HepG2 (cell line): ENCODE data around the gene IFITM5. TPM values are rescaled to one million over a fixed set of nuclear protein-coding genes. Genes with fewer than 3 reads are reported as not detected.

Source experiments
- ATAC-seq: fragments of 200-7000 bp; cut with Tn5 transposase; 3 replicates; pipeline ENCODE4 v1.9.1; 2020; ENCODE audit warnings: mild to moderate bottlenecking, moderate library complexity
- BruUV-seq: library from RNA; stranded (reverse); fragments of 400-500 nt; replicated peaks from 2 replicates; lab custom pipeline; 2021; lab: Mats Ljungman, UMichigan
- CTCF ChIA-PET: fragments of 300-600 bp; formaldehyde crosslinking; extraction: SDS; loops from one replicate; lab custom pipeline; 2021; ENCODE audit warnings: low total read pairs, inconsistent platforms, low intra/inter-chr PET ratio; lab: Yijun Ruan, JAX
- POLR2A ChIA-PET: fragments of 350-600 bp; sonication (Branson Sonifier 250); formaldehyde crosslinking; loops from one replicate; lab custom pipeline; 2020; ENCODE audit warnings: antibody characterized with exemption, inconsistent platforms; lab: Yijun Ruan, JAX
- DNase-seq: peaks from one replicate; pipeline ENCODE4 v3.0.0-alpha.2; 2015; ENCODE audit warnings: low spot score
- FAIRE-seq: peaks from 3 replicates; lab custom pipeline; 2011; peaks lifted over from hg19 to GRCh38; lab: Jason Lieb, UNC
- H2AFZ ChIP-seq: one replicate; pipeline ENCODE4 v1.6.1; 2011; ENCODE audit warnings: low read length, inconsistent platforms
- H3K27ac ChIP-seq: fragments of 300-600 bp; 3 replicates; pipeline ENCODE4 v1.8.0; 2011; ENCODE audit warnings: mixed run types, mild to moderate bottlenecking, mixed read lengths, low read length, inconsistent platforms; ENCODE audit not compliant: insufficient read depth; ENCODE audit errors: extremely low read length
- H3K27me3 ChIP-seq, 2 experiments: fragments of 200-600 bp in 1 of 2; 2 replicates in 1 of 2; 3 replicates in 1 of 2; pipeline versions ENCODE4 v1.6.0 to v1.8.0; 2011; ENCODE audit warnings: low read length in 2 of 2, mild to moderate bottlenecking in 2 of 2, moderate library complexity in 2 of 2, inconsistent platforms in 1 of 2; ENCODE audit not compliant: insufficient read depth in 2 of 2, control insufficient read depth in 1 of 2
- H3K36me3 ChIP-seq, 2 experiments: fragments of 200-600 bp in 1 of 2; replicated peaks in 1 of 2; 2 replicates in 1 of 2; 3 replicates in 1 of 2; pipeline versions ENCODE4 v1.5.1 to v1.8.0; 2011; ENCODE audit warnings: low read length in 2 of 2, inconsistent platforms in 1 of 2; ENCODE audit not compliant: insufficient read depth in 2 of 2, control insufficient read depth in 1 of 2
- H3K4me1 ChIP-seq: 2 replicates; pipeline ENCODE4 v1.5.1; 2012; ENCODE audit warnings: low read length, inconsistent platforms; ENCODE audit not compliant: insufficient read depth
- H3K4me2 ChIP-seq: 2 replicates; pipeline ENCODE4 v1.6.0; 2011; ENCODE audit warnings: low read depth, low read length, inconsistent platforms
- H3K4me3 ChIP-seq, 3 experiments: fragments of 200-600 bp in 1 of 3; sonication (generic), shearing (Covaris generic) in 1 of 3; replicated peaks in 1 of 3; 2 replicates each; pipeline ENCODE4 v1.5.1; 2011 to 2016; ENCODE audit warnings: low read length in 3 of 3, inconsistent platforms in 2 of 3, low read depth in 2 of 3, mild to moderate bottlenecking in 2 of 3, control low read depth in 1 of 3, mixed read lengths in 1 of 3; ENCODE audit not compliant: insufficient read depth in 1 of 3
- H3K79me2 ChIP-seq: one replicate; pipeline ENCODE4 v1.6.1; 2011; ENCODE audit warnings: low read length, inconsistent platforms; ENCODE audit not compliant: insufficient read depth
- H3K9ac ChIP-seq: 2 replicates; pipeline ENCODE4 v1.6.0; 2011; ENCODE audit warnings: mild to moderate bottlenecking, low read depth, low read length, inconsistent platforms; ENCODE audit not compliant: insufficient read depth
- H3K9me3 ChIP-seq: 2 replicates; pipeline ENCODE4 v1.5.1; 2012; ENCODE audit warnings: mild to moderate bottlenecking, low read length
- H4K20me1 ChIP-seq: 2 replicates; pipeline ENCODE4 v1.6.0; 2011; ENCODE audit warnings: inconsistent platforms, mild to moderate bottlenecking, low read length, moderate library complexity; ENCODE audit not compliant: insufficient read depth
- FOXK2 ChIP-seq: fragments of 450-650 bp; IDR thresholded peaks from 2 replicates; pipeline ENCODE4 v1.6.1; 2016
- FOXO1 ChIP-seq: sonication (generic); formaldehyde crosslinking; IDR thresholded peaks from 2 replicates; pipeline ENCODE4 v1.4.0; 2020; ENCODE audit warnings: missing genetic modification reagents
- MYC ChIP-seq: sonication (generic); formaldehyde crosslinking; IDR thresholded peaks from 2 replicates; pipeline ENCODE4 v1.9.0; 2021; ENCODE audit warnings: missing genetic modification reagents, borderline replicate concordance
- ZFP1 ChIP-seq: IDR thresholded peaks from 2 replicates; pipeline ENCODE4 v1.6.1; 2016
- ZFP62 ChIP-seq: sonication (generic); formaldehyde crosslinking; IDR thresholded peaks from 2 replicates; pipeline ENCODE4 v1.4.0; 2020; ENCODE audit warnings: missing genetic modification reagents
- ZFY ChIP-seq: sonication (generic); formaldehyde crosslinking; IDR thresholded peaks from 2 replicates; pipeline ENCODE4 v1.4.0; 2020; ENCODE audit warnings: missing genetic modification reagents
- ZNF746 ChIP-seq: sonication (generic); formaldehyde crosslinking; IDR thresholded peaks from 2 replicates; pipeline ENCODE4 v1.8.0; 2022; ENCODE audit warnings: mild to moderate bottlenecking, missing genetic modification reagents
- ZNF75D ChIP-seq: sonication (generic); formaldehyde crosslinking; IDR thresholded peaks from 2 replicates; pipeline ENCODE4 v1.8.1; 2023; ENCODE audit warnings: missing genetic modification reagents, mild to moderate bottlenecking, borderline replicate concordance
- WGBS: methylation state at CpG from one replicate; pipeline ENCODE4 v1.1.6; 2017; ENCODE audit warnings: low lambda C conversion rate; 5-methylcytosine and 5-hydroxymethylcytosine counted together
- in situ Hi-C: cut with HindIII; loops from 2 replicates; pipeline ENCODE4 v1.10.0; 2017; ENCODE audit warnings: low pct_unique_long_range_greater_than_20kb; ENCODE audit not compliant: extremely low pct_ligation_motif_present
- intact Hi-C: fragments of 100-400 bp; cut with micrococcal nuclease; formaldehyde crosslinking; loops from one replicate; pipeline ENCODE4 v1.10.0; 2022; ENCODE audit not compliant: unreplicated experiment
- polyA plus RNA-seq, 8 experiments: library from polyadenylated mRNA; depleted of rRNA in 3 of 8; stranded (reverse) in 7 of 8; unstranded in 1 of 8; fragments of >200 nt; fragmentation: Illumina TruSeq in 4 of 8; extraction: Trizol in 4 of 8; gene quantifications; 2 replicates each; pipeline versions ENCODE4 v1.2.1 to v1.2.3, GENCODE V29; 2011 to 2016; ENCODE audit warnings: low read depth in 4 of 8, missing spikeins in 1 of 8, mixed read lengths in 1 of 8; ENCODE audit not compliant: insufficient read depth in 1 of 8
- total RNA-seq, 5 experiments: library from RNA; depleted of rRNA; stranded (reverse); fragments of >200 nt; fragmentation: Illumina TruSeq; extraction: Trizol; gene quantifications; 2 replicates each; pipeline ENCODE4 v1.2.3, GENCODE V29; 2016; ENCODE audit warnings: low read depth in 1 of 5
- TF ChIP-seq, protein P1 (sequence below): sonication (generic); formaldehyde crosslinking; IDR thresholded peaks from 2 replicates; pipeline ENCODE4 v1.4.0; 2020; ENCODE audit warnings: missing genetic modification reagents, borderline replicate concordance
- TF ChIP-seq, protein P2 (sequence below): sonication (generic); formaldehyde crosslinking; IDR thresholded peaks from 2 replicates; pipeline ENCODE4 v1.8.1; 2023; ENCODE audit warnings: missing genetic modification reagents, inconsistent platforms, borderline replicate concordance
- TF ChIP-seq, protein P3 (sequence below): sonication (generic); formaldehyde crosslinking; IDR thresholded peaks from 2 replicates; pipeline ENCODE4 v1.5.1; 2020; ENCODE audit warnings: mild to moderate bottlenecking, missing genetic modification reagents, moderate library complexity
- TF ChIP-seq, protein P4 (sequence below): sonication (generic); formaldehyde crosslinking; IDR thresholded peaks from 2 replicates; pipeline ENCODE4 v1.5.0; 2020; ENCODE audit warnings: missing genetic modification reagents

Gene IFITM5
- total and polyA plus RNA-seq, 2 of the 13 experiments (the other 11 are each of a cell fraction or from before 2014, with no cell fraction given): not detected

DNA sequence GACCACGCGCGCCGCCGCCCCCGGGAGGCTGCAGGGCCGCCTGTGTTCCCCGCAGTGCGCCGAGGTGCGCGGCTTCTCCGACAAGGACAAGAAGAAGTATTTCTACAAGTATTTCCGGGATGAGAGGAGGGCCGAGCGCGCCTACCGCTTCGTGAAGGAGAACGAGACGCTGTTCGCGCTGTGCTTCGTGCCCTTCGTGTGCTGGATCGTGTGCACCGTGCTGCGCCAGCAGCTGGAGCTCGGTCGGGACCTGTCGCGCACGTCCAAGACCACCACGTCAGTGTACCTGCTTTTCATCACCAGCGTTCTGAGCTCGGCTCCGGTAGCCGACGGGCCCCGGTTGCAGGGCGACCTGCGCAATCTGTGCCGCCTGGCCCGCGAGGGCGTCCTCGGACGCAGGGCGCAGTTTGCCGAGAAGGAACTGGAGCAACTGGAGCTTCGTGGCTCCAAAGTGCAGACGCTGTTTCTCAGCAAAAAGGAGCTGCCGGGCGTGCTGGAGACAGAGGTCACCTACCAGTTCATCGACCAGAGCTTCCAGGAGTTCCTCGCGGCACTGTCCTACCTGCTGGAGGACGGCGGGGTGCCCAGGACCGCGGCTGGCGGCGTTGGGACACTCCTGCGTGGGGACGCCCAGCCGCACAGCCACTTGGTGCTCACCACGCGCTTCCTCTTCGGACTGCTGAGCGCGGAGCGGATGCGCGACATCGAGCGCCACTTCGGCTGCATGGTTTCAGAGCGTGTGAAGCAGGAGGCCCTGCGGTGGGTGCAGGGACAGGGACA, 18.4 kb downstream of the IFITM5 start (continued):
- TF ChIP-seq, protein P1, sequence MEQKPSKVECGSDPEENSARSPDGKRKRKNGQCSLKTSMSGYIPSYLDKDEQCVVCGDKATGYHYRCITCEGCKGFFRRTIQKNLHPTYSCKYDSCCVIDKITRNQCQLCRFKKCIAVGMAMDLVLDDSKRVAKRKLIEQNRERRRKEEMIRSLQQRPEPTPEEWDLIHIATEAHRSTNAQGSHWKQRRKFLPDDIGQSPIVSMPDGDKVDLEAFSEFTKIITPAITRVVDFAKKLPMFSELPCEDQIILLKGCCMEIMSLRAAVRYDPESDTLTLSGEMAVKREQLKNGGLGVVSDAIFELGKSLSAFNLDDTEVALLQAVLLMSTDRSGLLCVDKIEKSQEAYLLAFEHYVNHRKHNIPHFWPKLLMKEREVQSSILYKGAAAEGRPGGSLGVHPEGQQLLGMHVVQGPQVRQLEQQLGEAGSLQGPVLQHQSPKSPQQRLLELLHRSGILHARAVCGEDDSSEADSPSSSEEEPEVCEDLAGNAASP (CRISPR knock-in tag): no peak

DNA sequence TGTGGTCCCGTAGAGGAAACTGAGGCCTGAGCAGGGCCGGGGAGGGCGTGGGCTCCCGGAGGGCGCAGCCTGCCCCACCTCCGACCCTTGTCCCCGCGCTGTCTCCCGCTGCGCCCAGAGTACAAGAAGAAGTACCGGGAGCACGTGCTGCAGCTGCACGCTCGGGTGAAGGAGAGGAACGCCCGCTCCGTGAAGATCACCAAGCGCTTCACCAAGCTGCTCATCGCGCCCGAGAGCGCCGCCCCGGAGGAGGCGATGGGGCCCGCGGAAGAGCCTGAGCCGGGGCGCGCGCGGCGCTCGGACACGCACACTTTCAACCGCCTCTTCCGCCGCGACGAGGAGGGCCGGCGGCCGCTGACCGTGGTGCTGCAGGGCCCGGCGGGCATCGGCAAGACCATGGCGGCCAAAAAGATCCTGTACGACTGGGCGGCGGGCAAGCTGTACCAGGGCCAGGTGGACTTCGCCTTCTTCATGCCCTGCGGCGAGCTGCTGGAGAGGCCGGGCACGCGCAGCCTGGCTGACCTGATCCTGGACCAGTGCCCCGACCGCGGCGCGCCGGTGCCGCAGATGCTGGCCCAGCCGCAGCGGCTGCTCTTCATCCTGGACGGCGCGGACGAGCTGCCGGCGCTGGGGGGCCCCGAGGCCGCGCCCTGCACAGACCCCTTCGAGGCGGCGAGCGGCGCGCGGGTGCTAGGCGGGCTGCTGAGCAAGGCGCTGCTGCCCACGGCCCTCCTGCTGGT, 19.2 kb downstream of the IFITM5 start:
- no peak overlapping the region for H3K27ac ChIP-seq
- TF ChIP-seq FOXK2: no peak
- TF ChIP-seq, protein P2, sequence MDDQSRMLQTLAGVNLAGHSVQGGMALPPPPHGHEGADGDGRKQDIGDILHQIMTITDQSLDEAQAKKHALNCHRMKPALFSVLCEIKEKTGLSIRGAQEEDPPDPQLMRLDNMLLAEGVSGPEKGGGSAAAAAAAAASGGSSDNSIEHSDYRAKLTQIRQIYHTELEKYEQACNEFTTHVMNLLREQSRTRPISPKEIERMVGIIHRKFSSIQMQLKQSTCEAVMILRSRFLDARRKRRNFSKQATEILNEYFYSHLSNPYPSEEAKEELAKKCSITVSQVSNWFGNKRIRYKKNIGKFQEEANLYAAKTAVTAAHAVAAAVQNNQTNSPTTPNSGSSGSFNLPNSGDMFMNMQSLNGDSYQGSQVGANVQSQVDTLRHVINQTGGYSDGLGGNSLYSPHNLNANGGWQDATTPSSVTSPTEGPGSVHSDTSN: no peak
- TF ChIP-seq ZFP62 (CRISPR knock-in tag): no peak
- 0 out of 2 replicates have a peak, but pooled peaks have one; percentile 12 for TF ChIP-seq ZFY
- TF ChIP-seq ZFP1: no peak
- TF ChIP-seq, protein P3, sequence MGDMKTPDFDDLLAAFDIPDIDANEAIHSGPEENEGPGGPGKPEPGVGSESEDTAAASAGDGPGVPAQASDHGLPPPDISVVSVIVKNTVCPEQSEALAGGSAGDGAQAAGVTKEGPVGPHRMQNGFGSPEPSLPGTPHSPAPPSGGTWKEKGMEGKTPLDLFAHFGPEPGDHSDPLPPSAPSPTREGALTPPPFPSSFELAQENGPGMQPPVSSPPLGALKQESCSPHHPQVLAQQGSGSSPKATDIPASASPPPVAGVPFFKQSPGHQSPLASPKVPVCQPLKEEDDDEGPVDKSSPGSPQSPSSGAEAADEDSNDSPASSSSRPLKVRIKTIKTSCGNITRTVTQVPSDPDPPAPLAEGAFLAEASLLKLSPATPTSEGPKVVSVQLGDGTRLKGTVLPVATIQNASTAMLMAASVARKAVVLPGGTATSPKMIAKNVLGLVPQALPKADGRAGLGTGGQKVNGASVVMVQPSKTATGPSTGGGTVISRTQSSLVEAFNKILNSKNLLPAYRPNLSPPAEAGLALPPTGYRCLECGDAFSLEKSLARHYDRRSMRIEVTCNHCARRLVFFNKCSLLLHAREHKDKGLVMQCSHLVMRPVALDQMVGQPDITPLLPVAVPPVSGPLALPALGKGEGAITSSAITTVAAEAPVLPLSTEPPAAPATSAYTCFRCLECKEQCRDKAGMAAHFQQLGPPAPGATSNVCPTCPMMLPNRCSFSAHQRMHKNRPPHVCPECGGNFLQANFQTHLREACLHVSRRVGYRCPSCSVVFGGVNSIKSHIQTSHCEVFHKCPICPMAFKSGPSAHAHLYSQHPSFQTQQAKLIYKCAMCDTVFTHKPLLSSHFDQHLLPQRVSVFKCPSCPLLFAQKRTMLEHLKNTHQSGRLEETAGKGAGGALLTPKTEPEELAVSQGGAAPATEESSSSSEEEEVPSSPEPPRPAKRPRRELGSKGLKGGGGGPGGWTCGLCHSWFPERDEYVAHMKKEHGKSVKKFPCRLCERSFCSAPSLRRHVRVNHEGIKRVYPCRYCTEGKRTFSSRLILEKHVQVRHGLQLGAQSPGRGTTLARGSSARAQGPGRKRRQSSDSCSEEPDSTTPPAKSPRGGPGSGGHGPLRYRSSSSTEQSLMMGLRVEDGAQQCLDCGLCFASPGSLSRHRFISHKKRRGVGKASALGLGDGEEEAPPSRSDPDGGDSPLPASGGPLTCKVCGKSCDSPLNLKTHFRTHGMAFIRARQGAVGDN (CRISPR knock-in tag): peak; percentile 69
- TF ChIP-seq ZNF746 (CRISPR knock-in tag): no peak
- TF ChIP-seq FOXO1 (CRISPR knock-in tag): no peak
- TF ChIP-seq, protein P4, sequence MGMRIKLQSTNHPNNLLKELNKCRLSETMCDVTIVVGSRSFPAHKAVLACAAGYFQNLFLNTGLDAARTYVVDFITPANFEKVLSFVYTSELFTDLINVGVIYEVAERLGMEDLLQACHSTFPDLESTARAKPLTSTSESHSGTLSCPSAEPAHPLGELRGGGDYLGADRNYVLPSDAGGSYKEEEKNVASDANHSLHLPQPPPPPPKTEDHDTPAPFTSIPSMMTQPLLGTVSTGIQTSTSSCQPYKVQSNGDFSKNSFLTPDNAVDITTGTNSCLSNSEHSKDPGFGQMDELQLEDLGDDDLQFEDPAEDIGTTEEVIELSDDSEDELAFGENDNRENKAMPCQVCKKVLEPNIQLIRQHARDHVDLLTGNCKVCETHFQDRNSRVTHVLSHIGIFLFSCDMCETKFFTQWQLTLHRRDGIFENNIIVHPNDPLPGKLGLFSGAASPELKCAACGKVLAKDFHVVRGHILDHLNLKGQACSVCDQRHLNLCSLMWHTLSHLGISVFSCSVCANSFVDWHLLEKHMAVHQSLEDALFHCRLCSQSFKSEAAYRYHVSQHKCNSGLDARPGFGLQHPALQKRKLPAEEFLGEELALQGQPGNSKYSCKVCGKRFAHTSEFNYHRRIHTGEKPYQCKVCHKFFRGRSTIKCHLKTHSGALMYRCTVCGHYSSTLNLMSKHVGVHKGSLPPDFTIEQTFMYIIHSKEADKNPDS (CRISPR knock-in tag): no peak
- TF ChIP-seq ZNF75D (CRISPR knock-in tag): no peak
- peak; percentile 28; the same call in 1 of the 2 replicates for TF ChIP-seq MYC

More for the DNA sequence above, 19.2 kb downstream of the IFITM5 start:
- Histone ChIP-seq H3K4me2 (peak overlapping the region; percentile 55), H3K4me3 (peak overlapping the region in 2 of 3 experiments; percentile 19 to 48; a peak in 2 of 6 replicates), H3K27me3 (peaks cover 7 to 68% of the 10 kb centered on the region in 2 experiments), H3K9me3 (no peaks in the 10 kb centered on the region), H3K4me1 (peaks cover 16% of the 10 kb centered on the region), H4K20me1 (no peaks in the 10 kb centered on the region), H3K36me3 (no peaks in the 10 kb centered on the region), H3K79me2 (no peaks in the 10 kb centered on the region), H2AFZ (no peak overlapping the region), H3K9ac (no peak overlapping the region)
- BruUV-seq: no TSS peak
- no peak for FAIRE-seq
- POLR2A ChIA-PET: no interaction called here
- CTCF ChIA-PET: no interaction called here
- in situ Hi-C loops: no loop called here
- DNase-seq: no peak
- ATAC-seq: peak; percentile 35
- WGBS: 10% methylated on average over 6 of the region's 85 CpGs
- intact Hi-C loops: no loop called here
